Iris pigment epithelial cell (primary cell): Measurements from ENCODE around the gene FILIP1.

Experiments
- DNase-seq: peaks from one replicate; pipeline ENCODE4 v3.0.0-alpha.2; 2011; ENCODE audit warnings: low read depth

The FILIP1 gene

DNA sequence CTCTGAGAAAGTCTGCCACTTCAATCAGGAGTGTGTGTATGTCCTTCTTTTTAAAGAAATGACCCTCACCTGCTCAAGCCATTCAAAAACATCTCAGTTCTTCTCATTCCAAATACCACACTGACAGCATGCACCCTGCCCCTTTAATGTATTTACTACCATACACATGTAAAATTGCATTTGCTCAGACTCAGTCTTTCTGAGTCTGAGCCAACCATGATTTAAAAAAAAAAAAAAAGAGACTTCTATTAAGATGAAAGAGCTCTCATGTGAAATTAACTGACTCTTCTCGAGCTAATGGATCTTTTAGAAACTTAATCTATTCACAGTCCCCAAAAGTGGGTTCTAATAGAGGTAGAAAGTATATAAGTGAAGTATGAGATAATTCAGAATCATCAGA, 1.4 kb upstream of the FILIP1 start:
- no peak for DNase-seq

DNA sequence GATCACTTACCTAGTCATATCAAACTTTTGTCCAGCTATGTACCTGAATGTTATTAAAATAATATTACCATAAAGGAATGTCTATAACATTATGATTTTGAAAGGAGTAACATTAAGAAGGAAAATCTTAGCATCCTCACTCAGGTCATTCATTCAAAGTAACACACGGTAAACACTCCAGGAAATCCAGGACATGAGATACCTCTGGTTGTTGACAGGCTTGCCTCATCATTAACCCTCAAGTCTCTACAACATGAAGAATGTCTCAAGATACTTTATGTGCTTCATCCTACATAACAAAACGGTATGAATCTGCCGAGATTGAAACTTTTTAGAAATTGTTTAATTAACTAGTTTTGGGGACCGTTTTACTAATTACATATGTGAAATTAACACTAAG, 690 bp upstream of the FILIP1 start:
- DNase-seq: no peak

DNA sequence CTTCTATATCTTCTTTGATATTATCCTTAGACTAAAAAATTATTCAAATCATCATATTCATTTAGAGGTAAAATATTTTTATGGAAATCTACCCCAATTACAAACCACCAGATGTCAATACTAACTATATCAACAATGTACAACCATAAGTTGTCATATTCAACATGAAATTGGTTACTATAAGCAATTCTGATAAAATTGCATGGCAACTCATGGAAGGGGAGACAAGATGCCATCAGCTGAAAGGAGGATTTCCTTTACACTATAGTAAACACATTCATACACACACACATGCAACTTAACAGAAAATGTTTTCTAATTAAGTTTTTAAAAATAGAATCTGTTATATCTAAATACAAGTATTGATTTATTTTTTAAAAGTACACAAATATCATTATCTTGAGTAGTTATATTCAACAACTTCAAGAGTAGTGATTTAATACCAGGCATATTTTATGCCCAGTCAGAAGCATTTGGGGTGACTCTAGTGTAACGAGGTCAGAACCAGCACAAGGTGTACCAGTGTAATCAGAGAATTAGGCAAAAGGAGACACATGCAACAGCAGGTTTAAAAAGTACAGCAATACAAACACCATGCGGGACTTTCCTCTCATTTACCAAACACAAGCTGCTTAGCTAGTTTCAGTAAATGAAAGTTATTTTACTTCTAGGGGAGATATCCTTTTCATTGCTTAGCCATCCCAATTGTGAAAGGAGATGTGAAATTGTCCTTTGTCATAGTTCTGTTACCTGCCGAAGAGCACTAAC, 1.0 kb downstream of the FILIP1 start:
- no peak for DNase-seq

DNA sequence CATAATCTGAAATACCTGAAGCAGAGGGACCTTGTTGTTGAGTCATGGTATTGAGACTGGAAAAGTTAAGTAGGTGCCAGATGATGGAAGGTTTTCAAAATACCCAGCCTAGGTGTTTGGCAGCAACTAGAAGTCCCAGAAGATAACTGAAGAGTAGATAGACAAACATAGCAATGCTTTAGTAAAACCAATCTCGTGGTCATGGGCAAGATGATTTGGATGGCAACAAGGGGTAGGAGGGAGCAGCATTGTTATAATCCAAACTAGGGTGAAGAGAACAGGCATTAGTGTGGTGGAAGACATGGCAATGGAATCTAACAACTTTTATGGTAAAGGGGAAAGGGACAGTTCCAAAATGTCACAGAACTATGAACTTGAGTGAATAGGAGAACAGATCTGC, 2.3 kb downstream of the FILIP1 start:
- no peak for DNase-seq

DNA sequence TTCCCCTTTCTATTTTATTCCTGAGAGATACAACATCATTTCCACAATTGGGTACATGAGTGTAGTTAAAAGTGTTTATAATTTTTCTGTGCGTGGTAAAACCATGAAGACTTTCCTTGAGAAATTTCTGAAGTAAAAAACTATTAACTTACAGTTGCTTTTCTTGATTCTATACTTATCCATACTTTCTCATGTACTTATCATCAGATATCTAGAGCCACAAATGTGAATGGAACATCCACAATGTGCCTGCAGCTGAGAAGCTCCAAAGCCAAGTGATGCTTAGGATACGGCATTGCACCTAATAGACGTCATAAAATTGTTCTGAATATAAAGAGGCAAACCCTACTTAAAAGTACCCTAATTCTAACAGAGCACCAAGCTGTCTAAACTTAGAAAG, 2.9 kb downstream of the FILIP1 start:
- DNase-seq: no peak

DNA sequence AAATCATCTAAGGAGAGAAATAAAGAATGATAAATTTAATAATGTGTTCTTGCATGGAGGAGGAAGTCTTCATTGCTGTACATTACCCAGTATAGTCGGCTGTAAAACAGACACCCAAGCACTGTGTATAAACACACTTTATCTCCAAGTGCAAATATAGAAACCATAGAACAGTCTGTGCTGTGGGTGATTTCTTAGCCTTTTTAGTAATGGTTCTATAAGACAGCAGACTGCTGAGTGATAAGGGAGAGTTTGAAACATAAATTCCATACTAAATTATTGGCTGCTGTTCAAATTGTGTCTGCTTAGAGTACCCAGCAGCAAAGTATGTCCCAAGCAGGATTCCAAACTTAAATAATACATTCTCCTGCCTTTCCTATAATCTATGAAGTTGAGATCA, 4.6 kb downstream of the FILIP1 start:
- DNase-seq: peak; percentile 31

DNA sequence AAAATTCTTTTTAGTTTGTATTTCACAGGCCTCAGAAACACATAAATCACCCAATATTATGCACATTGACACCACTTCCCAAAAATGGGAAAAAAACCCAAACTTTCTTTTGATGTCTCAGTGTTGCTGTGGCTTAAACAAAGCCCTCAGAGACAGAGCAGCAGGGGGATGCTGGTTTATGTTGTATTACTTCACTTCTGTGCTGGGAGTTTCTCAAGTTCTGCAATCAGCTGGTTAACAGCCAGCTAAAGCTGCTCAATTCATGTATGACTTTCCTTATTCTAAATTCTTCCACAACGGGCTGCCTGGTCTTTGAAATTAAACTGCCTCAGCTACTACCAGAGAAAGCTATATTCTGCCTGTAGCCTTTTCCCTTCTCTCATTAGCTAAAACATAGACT, 5.6 kb downstream of the FILIP1 start:
- DNase-seq: peak; percentile 79

DNA sequence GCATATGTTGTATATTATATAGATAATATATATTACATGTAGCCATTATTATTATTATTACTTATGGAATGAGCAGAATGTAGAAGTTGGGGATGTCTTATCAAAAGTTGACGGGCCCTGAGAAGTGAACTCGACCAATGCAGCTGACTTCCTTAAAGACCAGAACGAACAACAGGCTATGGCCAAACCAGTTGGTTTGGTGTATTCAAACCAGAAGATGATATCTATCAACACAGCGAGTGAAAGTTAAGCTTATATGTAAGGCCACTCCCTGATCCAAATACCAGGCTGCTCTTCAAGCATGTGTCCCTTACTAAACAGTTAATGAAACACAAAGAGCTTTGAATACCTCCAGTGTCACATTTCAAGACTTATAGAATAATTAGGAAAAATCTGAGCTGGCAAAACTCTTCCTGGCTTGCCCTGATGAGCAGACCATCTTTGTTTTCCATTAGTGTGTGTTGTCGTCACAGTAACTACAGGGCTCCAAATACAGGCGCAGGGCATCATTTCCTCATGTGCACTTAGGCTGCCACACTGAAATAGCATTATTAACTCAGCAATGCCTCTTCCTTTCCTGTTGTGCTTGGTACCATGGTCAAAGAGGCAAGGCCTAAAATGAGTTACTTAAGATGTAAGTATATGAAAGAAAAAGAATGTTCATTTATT, 6.6 kb downstream of the FILIP1 start:
- no peak for DNase-seq

DNA sequence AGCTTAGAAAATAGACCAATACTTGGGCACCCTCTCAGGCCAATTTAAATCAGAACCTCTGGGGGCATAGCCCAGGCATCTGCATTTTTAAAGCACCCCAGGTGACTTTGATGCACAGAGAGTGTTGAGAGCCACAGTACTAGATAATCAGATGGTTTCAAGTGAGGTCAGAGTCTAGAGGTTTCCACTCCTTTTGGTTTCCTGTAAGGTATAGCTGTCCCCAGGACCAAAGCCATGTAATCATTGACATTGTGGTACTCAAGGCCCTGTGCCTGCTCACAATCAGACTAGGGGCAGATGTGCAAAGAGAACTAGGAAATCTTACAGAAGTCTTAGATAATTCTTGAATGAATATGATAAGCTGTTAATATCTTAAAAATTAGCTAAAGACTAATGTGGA, 9.1 kb downstream of the FILIP1 start:
- DNase-seq: no peak

DNA sequence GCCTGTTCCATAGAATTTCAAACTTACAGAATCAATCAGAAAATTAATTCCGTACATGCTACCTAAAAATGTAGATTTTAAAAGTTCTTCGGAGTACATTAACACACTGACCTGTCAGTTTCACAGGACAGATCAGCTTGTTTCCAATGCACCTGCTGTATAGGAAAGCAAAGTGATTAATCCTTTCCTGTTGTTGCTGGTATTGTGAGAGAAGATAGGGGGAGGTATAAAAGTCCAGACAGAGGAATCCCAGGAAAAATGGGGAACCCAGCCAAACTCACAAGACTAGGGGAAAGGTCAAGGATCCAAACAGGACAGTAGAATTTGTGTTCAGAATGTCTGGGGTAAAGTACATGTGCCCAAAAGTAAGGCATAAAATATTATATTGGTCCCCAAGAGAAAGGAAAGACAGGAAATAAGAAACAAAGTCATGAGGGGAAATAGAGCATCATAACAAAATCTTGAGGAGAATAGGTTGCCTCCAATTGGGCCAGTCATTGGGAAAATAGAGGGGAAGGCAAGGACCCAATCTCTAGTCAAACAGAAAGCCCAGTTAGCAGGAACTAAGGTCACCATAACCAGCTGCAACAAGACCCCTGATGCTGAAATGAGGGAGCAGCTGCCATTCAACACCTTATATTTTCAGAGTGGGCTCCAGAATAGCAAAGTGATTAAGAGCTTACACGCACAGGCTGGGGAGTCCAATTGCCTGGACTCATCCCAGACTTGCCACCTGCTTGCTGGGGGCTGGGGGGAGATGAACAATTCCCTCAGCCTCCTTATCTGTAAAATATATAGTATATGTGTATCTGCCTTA, 10.3 kb downstream of the FILIP1 start:
- DNase-seq: no peak

DNA sequence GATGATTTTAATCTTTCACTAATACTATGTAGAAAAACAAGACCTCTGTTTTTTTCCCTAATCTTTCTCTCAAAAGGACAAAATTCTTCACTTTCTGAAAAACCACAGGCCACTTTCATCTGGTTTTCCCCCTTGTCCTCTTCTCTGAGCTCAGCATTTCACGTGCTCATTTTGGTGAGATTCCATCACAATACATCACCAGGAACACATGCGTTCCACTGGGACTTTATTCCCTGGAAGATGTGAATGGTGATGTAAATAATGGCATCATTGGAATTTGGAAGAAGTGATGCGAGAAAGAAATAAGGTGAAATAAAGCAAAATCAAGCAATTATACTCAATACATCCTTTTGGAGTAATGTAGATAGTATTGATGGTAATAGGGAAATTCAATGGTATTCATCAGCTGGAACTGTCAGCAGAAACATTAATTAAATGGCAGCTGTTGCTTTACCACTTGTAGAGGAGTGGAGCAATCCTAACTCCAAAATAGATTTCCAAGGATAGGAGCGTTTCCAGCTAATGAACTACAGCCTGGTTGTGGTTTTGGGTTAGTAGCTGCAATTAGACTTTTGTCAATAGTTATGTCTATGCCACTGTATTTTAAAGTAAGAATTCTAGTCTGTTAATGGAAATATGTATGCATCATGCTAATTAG, 11.5 kb downstream of the FILIP1 start:
- DNase-seq: no peak

DNA sequence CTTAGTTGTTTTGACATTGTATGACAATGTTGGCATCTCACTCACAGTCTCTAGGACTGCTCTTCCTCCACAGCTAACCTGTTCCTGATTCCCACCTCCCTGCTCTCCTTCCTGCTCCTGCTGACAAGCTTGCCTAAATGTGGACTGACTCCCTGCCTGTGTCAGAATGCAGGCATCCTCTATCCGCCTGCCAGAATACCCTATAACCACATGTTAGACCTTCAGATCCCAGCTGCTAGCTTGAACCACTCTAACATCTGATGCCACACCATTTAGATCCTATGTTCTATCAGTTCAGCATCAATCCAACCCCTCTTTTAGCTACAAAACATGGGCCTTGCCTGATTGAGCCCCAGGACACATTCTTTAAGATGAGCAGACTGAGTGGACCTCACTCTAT, 12.2 kb downstream of the FILIP1 start:
- DNase-seq: no peak

DNA sequence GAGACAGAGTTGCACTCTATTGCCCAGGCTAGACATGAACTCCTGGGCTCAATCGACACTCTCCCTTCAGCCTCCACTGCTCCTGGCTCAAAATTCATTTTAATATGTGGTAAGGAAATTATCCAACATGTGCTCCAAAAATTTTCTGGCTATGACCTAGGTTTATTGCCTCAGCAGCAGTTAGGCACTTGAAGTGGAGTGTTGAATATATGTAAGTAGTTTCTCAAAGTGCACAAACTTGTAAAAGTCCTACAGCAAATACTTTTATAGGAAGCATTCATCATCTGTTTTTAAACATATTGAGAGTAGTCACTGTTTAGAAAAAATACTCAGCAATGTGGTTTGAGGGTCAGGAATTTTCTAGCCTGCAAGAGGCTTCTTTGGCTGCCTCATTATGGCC, 13.2 kb downstream of the FILIP1 start:
- no peak for DNase-seq

DNA sequence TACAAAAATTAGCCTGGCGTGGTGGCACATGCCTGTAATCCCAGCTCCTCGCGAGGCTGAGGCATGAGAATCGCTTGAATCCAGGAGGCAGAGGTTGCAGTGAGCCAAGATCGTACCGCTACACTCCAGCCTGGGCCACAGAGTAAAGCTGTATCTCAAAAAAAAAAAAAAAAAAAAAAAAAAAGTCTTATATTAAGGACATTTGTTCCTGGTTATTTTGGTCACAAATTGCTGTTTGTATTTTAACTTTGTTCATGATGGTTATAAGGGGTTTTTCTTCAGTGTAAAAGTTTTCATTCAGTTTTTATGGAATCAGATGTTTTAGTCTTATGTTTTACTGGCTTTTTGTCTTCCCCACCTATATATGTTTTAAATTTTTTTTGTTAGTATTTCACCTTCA, 13.9 kb downstream of the FILIP1 start:
- no peak for DNase-seq

DNA sequence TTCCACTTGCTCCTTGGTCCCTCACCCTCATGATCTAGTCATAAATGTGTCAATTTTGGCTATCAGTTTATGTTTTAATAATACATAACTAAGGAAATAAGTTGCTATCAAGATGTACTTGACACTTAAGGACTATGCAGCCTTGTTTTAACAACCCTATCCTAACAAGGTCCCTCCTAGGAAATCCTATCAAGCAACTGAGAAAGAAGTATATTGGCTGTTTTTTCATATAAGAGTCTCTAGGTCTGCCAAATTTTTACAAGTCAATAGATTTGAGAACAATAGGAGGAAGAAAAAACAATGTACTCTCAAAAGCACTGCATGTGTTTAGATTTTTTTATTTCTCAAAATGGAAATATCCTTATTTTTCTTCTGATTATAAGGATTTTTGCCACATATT, 14.7 kb downstream of the FILIP1 start:
- DNase-seq: no peak

DNA sequence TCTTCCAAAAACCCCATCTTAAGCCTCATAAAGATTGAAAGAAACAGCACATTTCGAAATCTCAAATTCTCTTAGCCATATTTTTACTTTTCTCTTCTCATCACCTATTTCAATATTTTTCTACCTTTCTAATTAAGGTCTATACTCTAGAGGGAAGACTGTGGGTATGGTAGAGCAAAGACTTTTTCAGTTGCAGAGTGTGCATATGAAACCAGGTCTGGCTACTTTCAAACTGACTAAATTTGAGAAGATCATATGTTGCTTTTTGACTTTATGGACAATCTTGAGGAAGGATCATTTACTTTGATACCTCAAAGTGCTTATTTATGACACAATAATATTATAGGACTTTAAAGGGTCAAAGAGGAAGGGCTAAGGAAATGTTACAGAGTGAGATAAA, 20.7 kb downstream of the FILIP1 start:
- no peak for DNase-seq

DNA sequence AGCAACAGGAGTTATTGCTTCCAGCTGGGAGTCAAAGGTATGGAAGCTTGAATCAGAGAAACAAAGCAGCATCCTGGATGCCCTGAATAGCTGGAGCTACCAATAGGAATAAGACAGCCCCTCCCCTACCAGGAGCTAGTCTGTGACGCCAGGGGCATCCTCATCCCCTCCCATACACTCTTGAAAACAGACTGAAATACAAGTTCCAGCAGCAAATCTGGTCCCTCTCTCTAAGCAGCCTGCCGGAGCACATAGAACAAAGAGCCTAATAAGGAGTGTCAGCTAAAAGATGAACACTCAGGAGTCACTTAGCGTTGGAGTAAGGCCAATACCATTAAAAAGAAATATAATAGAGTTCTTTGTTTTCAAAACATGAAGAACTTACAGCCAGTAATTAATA, 25.6 kb downstream of the FILIP1 start:
- DNase-seq: no peak

DNA sequence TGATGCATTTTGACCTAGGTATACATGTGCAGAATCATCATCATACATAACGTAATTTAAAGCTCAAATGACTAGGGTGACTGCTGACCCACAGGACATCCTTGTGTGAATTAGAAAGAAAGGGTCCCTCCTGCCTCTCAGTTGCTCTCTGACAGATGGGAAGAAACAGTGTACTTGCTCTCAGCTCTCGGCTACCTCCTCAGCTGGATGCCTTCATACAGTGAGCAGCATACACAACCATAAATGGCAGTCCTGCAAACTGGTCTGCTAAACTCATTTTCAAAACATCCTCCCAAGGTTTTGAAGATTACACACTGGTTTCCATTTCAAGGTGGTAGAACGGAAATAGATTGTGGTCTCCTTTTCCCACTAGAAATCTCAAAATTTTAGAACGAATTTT, 26.3 kb downstream of the FILIP1 start:
- DNase-seq: no peak

DNA sequence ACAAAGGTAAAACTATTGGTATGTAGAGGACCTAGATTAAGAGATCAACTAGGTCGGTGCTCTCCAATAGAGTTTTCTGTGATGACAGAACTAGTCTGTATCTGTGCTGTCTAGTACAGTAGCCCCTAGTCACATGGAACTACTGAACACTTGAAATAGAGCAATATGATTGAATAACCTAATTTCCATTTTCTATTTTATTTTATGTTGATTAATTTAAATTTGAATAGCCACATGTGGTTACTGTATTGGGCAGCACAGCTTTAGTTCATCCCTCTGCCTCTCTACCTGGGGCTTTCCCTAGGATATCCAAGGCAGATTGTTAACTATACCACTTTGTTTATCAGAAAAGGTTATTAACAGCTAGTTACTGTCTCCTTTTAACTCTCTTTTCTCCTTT, 27.0 kb downstream of the FILIP1 start:
- DNase-seq: no peak

DNA sequence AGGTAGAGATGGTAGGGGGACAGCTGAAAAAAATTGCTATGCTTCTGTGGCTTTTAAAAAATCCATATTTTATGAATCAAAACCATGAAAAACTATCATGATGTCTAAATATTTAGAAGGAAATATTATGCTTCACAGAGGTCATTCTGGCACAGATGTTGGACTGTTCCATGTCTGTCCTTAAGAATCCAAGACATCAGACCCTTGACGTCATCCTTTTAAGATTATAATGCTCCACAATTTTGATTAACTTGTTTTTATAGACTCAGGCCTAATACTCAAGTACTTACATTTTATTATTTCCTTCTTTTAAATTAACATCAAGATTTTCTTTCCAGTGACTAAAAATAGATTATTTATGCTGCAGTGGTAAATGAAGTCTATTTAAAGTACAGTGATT, 29.7 kb downstream of the FILIP1 start:
- no peak for DNase-seq

DNA sequence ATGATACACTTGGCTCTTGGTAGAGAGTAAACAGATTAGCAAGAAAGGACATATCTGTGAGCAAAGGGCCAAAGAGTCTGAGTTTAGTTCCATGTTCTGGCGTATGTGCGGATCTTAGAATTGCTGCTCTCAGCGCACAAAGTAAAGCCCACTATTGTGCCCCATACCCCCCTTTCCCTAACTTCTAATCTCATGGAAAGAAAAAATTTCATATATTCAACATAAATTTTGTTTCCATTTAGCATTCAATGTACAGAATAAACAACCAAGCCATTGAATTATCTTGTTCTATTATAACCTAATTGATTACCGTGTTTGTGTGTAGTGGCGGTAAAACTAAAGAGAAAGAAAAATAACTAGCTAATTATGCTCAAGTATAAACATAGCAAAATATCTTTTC, 30.5 kb downstream of the FILIP1 start:
- DNase-seq: no peak

DNA sequence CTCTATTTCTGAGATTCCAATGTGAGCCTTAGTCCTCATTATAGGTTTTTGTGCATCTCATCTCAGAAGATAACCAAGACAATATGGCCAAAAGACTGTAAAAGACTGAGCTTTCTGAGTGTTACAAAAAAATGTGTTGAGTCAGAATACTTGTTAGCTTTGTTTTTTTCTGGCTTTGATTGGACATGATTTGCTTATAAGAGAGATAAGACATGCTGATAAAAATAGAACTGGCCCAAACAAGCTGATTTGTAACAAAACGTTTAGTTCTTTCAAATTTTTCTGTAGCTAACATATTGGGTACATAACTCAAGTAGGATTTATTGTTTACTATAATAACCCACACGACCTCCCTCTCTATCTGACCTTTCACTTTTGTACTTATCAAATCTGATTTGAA, 32.9 kb downstream of the FILIP1 start:
- peak; percentile 59 for DNase-seq

DNA sequence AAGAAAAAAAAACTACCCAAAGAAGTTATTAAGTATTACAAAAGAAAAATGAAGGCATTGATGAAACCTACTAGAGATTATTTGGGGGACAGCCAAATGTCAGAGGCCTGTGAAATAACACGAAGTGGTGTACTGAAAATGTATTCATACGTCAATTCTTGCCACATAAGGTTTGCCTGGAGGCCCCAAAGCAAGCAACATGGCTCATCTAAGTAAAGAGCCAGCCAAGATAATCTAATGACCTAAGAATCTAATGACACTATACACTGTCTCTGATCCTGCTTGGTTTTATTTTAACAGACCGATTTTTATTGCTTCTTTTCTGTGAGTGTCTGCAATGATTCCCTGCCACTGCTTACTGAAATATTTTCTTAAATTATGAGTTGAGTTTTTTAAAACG, 34.7 kb downstream of the FILIP1 start:
- DNase-seq: peak; percentile 82
